H1 (cell line): ENCODE measurements around the gene CACNB4. TPM values are rescaled to one million over a fixed set of nuclear protein-coding genes. Genes with fewer than 3 reads are reported as not detected.

Experiments
- BCL11A ChIP-seq, 2 experiments: IDR thresholded peaks; one replicate each; pipeline ENCODE4 v1.6.1; 2011; ENCODE audit warnings: low read depth in 2 of 2, low read length in 2 of 2, mild to moderate bottlenecking in 2 of 2
- KDM4A ChIP-seq: IDR thresholded peaks from one replicate; pipeline ENCODE4 v1.7.1; 2012; ENCODE audit warnings: low read depth, mild to moderate bottlenecking, moderate library complexity, low read length, inconsistent platforms; ENCODE audit not compliant: severe bottlenecking
- NANOG ChIP-seq: IDR thresholded peaks from 2 replicates; pipeline ENCODE4 v1.6.1; 2011; ENCODE audit warnings: low read length, low read depth, mild to moderate bottlenecking, inconsistent platforms; ENCODE audit not compliant: insufficient read depth, poor library complexity, severe bottlenecking
- polyA plus RNA-seq, 7 experiments: library from polyadenylated mRNA; depleted of rRNA in 3 of 7; stranded (reverse) in 5 of 7; unstranded in 2 of 7; fragments of >200 nt in 5 of 7; fragments of 200-250 nt in 2 of 7; gene quantifications; 1 replicate in 5 of 7; 2 replicates in 1 of 7; 4 replicates in 1 of 7; pipeline versions ENCODE4 v1.2.1 to v1.2.3, GENCODE V29; 2011 to 2013; ENCODE audit warnings: missing spikeins in 2 of 7, mixed read lengths in 2 of 7
- total RNA-seq: library from RNA; stranded (reverse); fragmentation: NEBNext Ultra II Directional; extraction: Animal tissue kit (Norgen Biotek cat#: 25700); gene quantifications from 2 replicates; pipeline ENCODE4 v1.2.1, GENCODE V29; 2021

CACNB4 gene
- total and polyA plus RNA-seq, 2 of the 8 experiments (the other 6 are each of a cell fraction or from before 2014, with no cell fraction given) = 2.0 to 4.0 TPM

- TF ChIP-seq BCL11A (IDR thresholded peaks at IDR 0.05; ENCODE audit: low read depth in 2 of 2, low read length in 2 of 2) (no peak), KDM4A (no peak), NANOG (no peak)
Observed at GRCh38 chr2:151872463-151872862, 226.4 kb downstream of the CACNB4 start (continued).
